ENCODE measurements around the gene ITSN1.
"Not testable (repeated sequence)": the region's sequence is repeated elsewhere in the genome, so short reads cannot be mapped to it uniquely, and the experiment has no call there.

ITSN1 gene

DNA sequence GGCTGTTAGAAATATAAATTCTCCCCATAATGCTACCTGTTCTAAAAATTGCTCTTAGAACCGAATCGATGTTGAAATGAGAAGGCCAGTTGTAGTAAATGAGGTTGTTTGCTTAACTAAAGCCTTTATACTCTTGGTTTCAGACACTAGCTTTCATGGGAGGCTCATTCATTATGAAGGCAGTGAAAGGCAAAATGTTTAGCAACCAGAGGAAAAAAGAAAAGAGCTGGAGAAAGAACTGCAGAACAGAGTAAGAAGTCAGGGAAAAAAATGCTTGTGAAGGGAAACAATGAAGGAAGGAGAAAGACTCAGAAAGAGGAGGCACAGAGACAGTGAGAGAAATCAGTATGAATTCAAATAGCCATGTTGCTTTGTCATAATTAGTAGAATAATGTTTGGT, 145.1 kb downstream of the ITSN1 start:
- H2AFZ ChIP-seq (ENCODE audit: low read length, unreplicated experiment), result no peak overlapping the region
- H3K4me1 ChIP-seq (ENCODE audit: control insufficient read depth, insufficient read depth, low read length, unreplicated experiment), result peaks cover 7% of the 10 kb centered on the region
- 0 out of 2 replicates have a peak, but pooled peaks cover 4% of the 10 kb centered on the region for H3K36me3 ChIP-seq (ENCODE audit: insufficient read depth, low read length)
- H3K27ac ChIP-seq (ENCODE audit: low read depth, low read length), result no peak overlapping the region
- no peaks in the 10 kb centered on the region for H3K79me2 ChIP-seq (ENCODE audit: control insufficient read depth, insufficient read depth, low read length, unreplicated experiment)
- no peaks in the 10 kb centered on the region for H3K27me3 ChIP-seq (ENCODE audit: insufficient read depth, low read length)
- no peak overlapping the region for H3K4me3 ChIP-seq (ENCODE audit: low read depth, low read length)

DNA sequence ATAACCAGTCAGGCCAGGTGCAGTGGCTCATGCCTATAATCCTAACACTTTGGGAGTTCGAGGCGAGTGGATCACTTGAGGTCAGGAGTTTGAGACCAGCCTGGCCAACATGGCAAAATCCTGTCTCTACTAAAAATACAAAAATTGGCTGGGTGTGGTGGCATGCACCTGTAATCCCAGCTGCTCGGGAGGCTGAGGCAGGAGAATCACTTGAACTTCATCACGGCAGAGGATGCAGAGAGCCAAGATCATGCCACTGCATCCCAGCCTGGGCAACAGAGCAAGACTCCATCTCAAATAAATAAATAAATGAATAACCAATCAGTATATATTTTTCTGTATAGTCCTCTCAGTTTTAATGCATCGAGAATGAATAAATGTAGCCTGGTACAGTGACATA, 146.1 kb downstream of the ITSN1 start:
- not testable (repeated sequence) for H3K79me2 ChIP-seq (ENCODE audit: control insufficient read depth, insufficient read depth, low read length, unreplicated experiment); H2AFZ ChIP-seq (ENCODE audit: low read length, unreplicated experiment); H3K36me3 ChIP-seq (ENCODE audit: insufficient read depth, low read length); H3K27me3 ChIP-seq (ENCODE audit: insufficient read depth, low read length); H3K27ac ChIP-seq (ENCODE audit: low read depth, low read length); H3K4me3 ChIP-seq (ENCODE audit: low read depth, low read length); H3K4me1 ChIP-seq (ENCODE audit: control insufficient read depth, insufficient read depth, low read length, unreplicated experiment)

- Histone ChIP-seq H3K4me3 (ENCODE audit: low read depth, low read length) (no peak overlapping the region), H2AFZ (ENCODE audit: low read length, unreplicated experiment) (no peak overlapping the region), H3K4me1 (ENCODE audit: control insufficient read depth, insufficient read depth, low read length, unreplicated experiment) (peaks cover 7% of the 10 kb centered on the region), H3K36me3 (ENCODE audit: insufficient read depth, low read length) (peaks cover 9% of the 10 kb centered on the region; the same call in 1 of the 2 replicates), H3K27me3 (ENCODE audit: insufficient read depth, low read length) (no peaks in the 10 kb centered on the region), H3K27ac (ENCODE audit: low read depth, low read length) (no peak overlapping the region), H3K79me2 (ENCODE audit: control insufficient read depth, insufficient read depth, low read length, unreplicated experiment) (no peaks in the 10 kb centered on the region)
Measured at GRCh38 chr21:33789697-33790096, 147.4 kb downstream of the ITSN1 start.

DNA sequence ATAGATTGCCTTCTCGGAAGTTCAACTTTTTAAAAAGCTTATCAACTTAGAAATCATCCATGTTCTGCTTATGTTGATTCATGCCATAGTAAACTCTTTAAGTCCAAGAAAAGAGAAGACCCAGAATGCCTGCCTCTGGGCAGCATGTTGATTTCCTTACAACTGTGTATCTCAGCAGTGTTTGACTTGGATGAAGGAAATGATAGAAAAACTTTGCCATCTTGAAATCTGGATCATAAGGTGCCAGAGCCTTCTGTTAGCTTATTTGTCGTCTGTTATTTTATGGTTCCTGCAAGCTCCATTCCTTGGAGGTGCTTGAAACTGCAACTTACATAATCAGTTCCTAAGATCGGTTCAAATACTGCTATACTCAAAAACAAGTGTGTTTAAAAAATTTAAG, 148.8 kb downstream of the ITSN1 start:
- Histone ChIP-seq H2AFZ (ENCODE audit: low read length, unreplicated experiment) (no peak overlapping the region), H3K4me3 (ENCODE audit: low read depth, low read length) (no peak overlapping the region), H3K36me3 (ENCODE audit: insufficient read depth, low read length) (peaks cover 6% of the 10 kb centered on the region; the same call in 1 of the 2 replicates), H3K4me1 (ENCODE audit: control insufficient read depth, insufficient read depth, low read length, unreplicated experiment) (peaks cover 7% of the 10 kb centered on the region), H3K27me3 (ENCODE audit: insufficient read depth, low read length) (no peaks in the 10 kb centered on the region), H3K79me2 (ENCODE audit: control insufficient read depth, insufficient read depth, low read length, unreplicated experiment) (no peaks in the 10 kb centered on the region), H3K27ac (ENCODE audit: low read depth, low read length) (no peak overlapping the region)

GRCh38 chr21:33794596-33794995, 152.3 kb downstream of the ITSN1 start:
- Histone ChIP-seq H3K4me3 (ENCODE audit: low read depth, low read length) (no peak overlapping the region), H3K36me3 (ENCODE audit: insufficient read depth, low read length) (peaks cover 20% of the 10 kb centered on the region), H3K79me2 (ENCODE audit: control insufficient read depth, insufficient read depth, low read length, unreplicated experiment) (no peaks in the 10 kb centered on the region), H2AFZ (ENCODE audit: low read length, unreplicated experiment) (no peak overlapping the region), H3K4me1 (ENCODE audit: control insufficient read depth, insufficient read depth, low read length, unreplicated experiment) (peaks cover 4% of the 10 kb centered on the region), H3K27me3 (ENCODE audit: insufficient read depth, low read length) (no peaks in the 10 kb centered on the region), H3K27ac (ENCODE audit: low read depth, low read length) (no peak overlapping the region)

- H3K79me2 ChIP-seq (ENCODE audit: control insufficient read depth, insufficient read depth, low read length, unreplicated experiment), result no peaks in the 10 kb centered on the region
Measured at GRCh38 chr21:33797565-33797964, 155.3 kb downstream of the ITSN1 start.

GRCh38 chr21:33799378-33800090, 157.2 kb downstream of the ITSN1 start:
- Histone ChIP-seq H2AFZ (ENCODE audit: low read length, unreplicated experiment) (no peak overlapping the region), H3K79me2 (ENCODE audit: control insufficient read depth, insufficient read depth, low read length, unreplicated experiment) (no peaks in the 10 kb centered on the region), H3K36me3 (ENCODE audit: insufficient read depth, low read length) (peaks cover 24% of the 10 kb centered on the region), H3K4me1 (ENCODE audit: control insufficient read depth, insufficient read depth, low read length, unreplicated experiment) (no peaks in the 10 kb centered on the region), H3K27me3 (ENCODE audit: insufficient read depth, low read length) (no peaks in the 10 kb centered on the region), H3K27ac (ENCODE audit: low read depth, low read length) (no peak overlapping the region), H3K4me3 (ENCODE audit: low read depth, low read length) (no peak overlapping the region)

More at GRCh38 chr21:33797565-33797964, 155.3 kb downstream of the ITSN1 start:
- Histone ChIP-seq H3K4me3 (ENCODE audit: low read depth, low read length) (no peak overlapping the region), H3K36me3 (ENCODE audit: insufficient read depth, low read length) (peaks cover 25% of the 10 kb centered on the region), H3K4me1 (ENCODE audit: control insufficient read depth, insufficient read depth, low read length, unreplicated experiment) (no peaks in the 10 kb centered on the region), H3K27ac (ENCODE audit: low read depth, low read length) (no peak overlapping the region), H2AFZ (ENCODE audit: low read length, unreplicated experiment) (no peak overlapping the region), H3K27me3 (ENCODE audit: insufficient read depth, low read length) (no peaks in the 10 kb centered on the region)

DNA sequence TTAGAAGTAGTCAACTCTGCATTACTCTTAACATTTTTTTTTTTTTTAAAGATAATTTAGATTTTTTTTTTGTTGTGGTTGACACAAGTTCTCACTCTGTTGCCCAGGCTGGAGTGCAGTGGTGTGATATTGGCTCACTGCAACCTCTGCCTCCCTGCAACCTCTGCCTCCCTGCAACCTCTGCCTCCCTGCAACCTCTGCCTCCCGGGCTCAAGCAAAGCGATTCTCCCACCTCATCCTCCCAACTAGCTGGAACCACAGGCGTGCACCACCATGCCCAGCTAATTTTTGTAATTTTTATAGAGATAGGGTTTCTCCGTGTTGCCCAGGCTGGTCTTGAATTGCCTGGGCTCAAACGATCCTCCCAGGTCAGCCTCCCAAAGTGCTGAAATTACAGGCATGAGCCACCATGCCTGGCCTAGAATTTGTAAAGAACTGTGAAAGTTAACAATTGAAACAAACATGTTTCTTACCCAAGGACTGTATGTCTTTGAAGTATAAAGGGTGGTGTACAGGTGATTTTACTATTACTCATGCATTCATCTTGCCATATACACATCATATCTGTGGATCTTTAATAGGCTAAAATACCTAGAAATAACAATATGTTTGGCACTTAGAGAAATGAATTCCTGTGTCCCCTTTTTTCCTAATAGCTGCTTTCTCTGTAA, 158.6 kb downstream of the ITSN1 start:
- no peaks in the 10 kb centered on the region for H3K79me2 ChIP-seq (ENCODE audit: control insufficient read depth, insufficient read depth, low read length, unreplicated experiment)
- H3K4me1 ChIP-seq (ENCODE audit: control insufficient read depth, insufficient read depth, low read length, unreplicated experiment), result no peaks in the 10 kb centered on the region
- H3K36me3 ChIP-seq (ENCODE audit: insufficient read depth, low read length), result peaks cover 24% of the 10 kb centered on the region
- H3K27ac ChIP-seq (ENCODE audit: low read depth, low read length), result no peak overlapping the region
- no peak overlapping the region for H2AFZ ChIP-seq (ENCODE audit: low read length, unreplicated experiment)
- H3K27me3 ChIP-seq (ENCODE audit: insufficient read depth, low read length), result no peaks in the 10 kb centered on the region
- no peak overlapping the region for H3K4me3 ChIP-seq (ENCODE audit: low read depth, low read length)

GRCh38 chr21:33801424-33802405, 159.4 kb downstream of the ITSN1 start:
- H3K4me1 ChIP-seq (ENCODE audit: control insufficient read depth, insufficient read depth, low read length, unreplicated experiment), result no peaks in the 10 kb centered on the region

DNA sequence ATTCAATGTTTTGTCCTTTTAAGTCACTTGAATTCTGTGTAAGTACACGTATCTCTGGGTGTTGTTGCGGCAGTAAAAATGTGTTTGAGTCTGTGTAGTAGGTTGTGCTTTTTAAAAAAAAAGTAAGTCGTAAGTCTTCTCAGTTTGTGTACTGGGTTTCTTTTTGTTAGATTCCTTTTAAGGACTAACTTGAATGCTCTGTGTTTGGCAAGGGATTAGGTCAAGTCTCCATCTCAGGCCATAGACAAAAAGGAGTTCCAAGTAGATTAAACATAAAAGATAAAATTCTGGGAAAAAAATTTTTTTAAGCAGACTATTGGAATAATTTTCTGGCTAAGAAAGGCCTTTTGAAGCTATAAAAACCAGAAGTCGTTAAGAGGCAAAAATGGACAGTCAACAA, 160.2 kb downstream of the ITSN1 start:
- H3K36me3 ChIP-seq (ENCODE audit: insufficient read depth, low read length), result peaks cover 20% of the 10 kb centered on the region
- no peaks in the 10 kb centered on the region for H3K79me2 ChIP-seq (ENCODE audit: control insufficient read depth, insufficient read depth, low read length, unreplicated experiment)
- H3K4me1 ChIP-seq (ENCODE audit: control insufficient read depth, insufficient read depth, low read length, unreplicated experiment), result no peaks in the 10 kb centered on the region
- no peak overlapping the region for H3K27ac ChIP-seq (ENCODE audit: low read depth, low read length)
- no peaks in the 10 kb centered on the region for H3K27me3 ChIP-seq (ENCODE audit: insufficient read depth, low read length)
- no peak overlapping the region for H2AFZ ChIP-seq (ENCODE audit: low read length, unreplicated experiment)
- no peak overlapping the region for H3K4me3 ChIP-seq (ENCODE audit: low read depth, low read length)

More at GRCh38 chr21:33801424-33802405, 159.4 kb downstream of the ITSN1 start:
- Histone ChIP-seq H3K27ac (ENCODE audit: low read depth, low read length) (no peak overlapping the region), H3K36me3 (ENCODE audit: insufficient read depth, low read length) (peaks cover 20% of the 10 kb centered on the region), H3K27me3 (ENCODE audit: insufficient read depth, low read length) (no peaks in the 10 kb centered on the region), H3K79me2 (ENCODE audit: control insufficient read depth, insufficient read depth, low read length, unreplicated experiment) (no peaks in the 10 kb centered on the region), H2AFZ (ENCODE audit: low read length, unreplicated experiment) (no peak overlapping the region), H3K4me3 (ENCODE audit: low read depth, low read length) (no peak overlapping the region)
